H1 (cell line): Measurements from ENCODE around the gene SLC1A5. TPM values are rescaled to one million over a fixed set of nuclear protein-coding genes. Genes with fewer than 3 reads are reported as not detected.

ENCODE experiments used
- CTCF ChIA-PET: fragments of 300-600 bp; sonication (Branson Sonifier 250); formaldehyde crosslinking; loops from one replicate; lab custom pipeline; 2021; ENCODE audit not compliant: partially characterized antibody; lab: Charles Lee
- POLR2A ChIA-PET: fragments of 300-600 bp; sonication (Branson Sonifier 250); formaldehyde crosslinking; loops from one replicate; lab custom pipeline; 2021; ENCODE audit warnings: inconsistent platforms; ENCODE audit not compliant: partially characterized antibody; lab: Charles Lee
- DNase-seq, 2 experiments: peaks; one replicate each; pipeline versions ENCODE4 v3.0.0 to v3.0.0-alpha.2; 2010 to 2022; ENCODE audit warnings: low spot score in 2 of 2, low read depth in 1 of 2, mixed read lengths in 1 of 2
- FAIRE-seq: peaks from 2 replicates; lab custom pipeline; 2011; peaks lifted over from hg19 to GRCh38; lab: Jason Lieb, UNC
- H2AFZ ChIP-seq: 2 replicates; pipeline ENCODE4 v1.8.1; 2012; ENCODE audit warnings: low read length, inconsistent platforms
- H2AK5ac ChIP-seq: 2 replicates; pipeline ENCODE4 v1.6.1; 2013; ENCODE audit warnings: low read depth, low read length
- H2BK120ac ChIP-seq: replicated peaks from 2 replicates; pipeline ENCODE3; 2013; ENCODE audit warnings: low read depth, low read length, inconsistent platforms
- H2BK12ac ChIP-seq: 2 replicates; pipeline ENCODE4 v1.6.1; 2013; ENCODE audit warnings: low read depth, low read length
- H2BK15ac ChIP-seq: 2 replicates; pipeline ENCODE4 v1.6.1; 2013; ENCODE audit warnings: low read length
- H2BK20ac ChIP-seq: 2 replicates; pipeline ENCODE4 v1.6.1; 2013; ENCODE audit warnings: low read length
- H2BK5ac ChIP-seq: 2 replicates; pipeline ENCODE4 v1.6.1; 2013; ENCODE audit warnings: low read depth, low read length
- H3K14ac ChIP-seq: 2 replicates; pipeline ENCODE4 v1.6.1; 2013; ENCODE audit warnings: inconsistent platforms; ENCODE audit not compliant: insufficient read length
- H3K18ac ChIP-seq: 2 replicates; pipeline ENCODE4 v1.6.1; 2013; ENCODE audit warnings: low read length; ENCODE audit errors: extremely low read depth
- H3K23ac ChIP-seq: 2 replicates; pipeline ENCODE4 v1.6.1; 2013; ENCODE audit warnings: inconsistent platforms; ENCODE audit not compliant: insufficient read length
- H3K23me2 ChIP-seq: 2 replicates; pipeline ENCODE4 v1.6.1; 2013; ENCODE audit warnings: low read depth, low read length
- H3K27ac ChIP-seq: 2 replicates; pipeline ENCODE4 v1.6.1; 2011; ENCODE audit warnings: low read depth, low read length, inconsistent platforms
- H3K27me3 ChIP-seq, 4 experiments: replicated peaks in 1 of 4; 1 replicate in 1 of 4; 2 replicates in 3 of 4; pipeline versions ENCODE4 v1.6.1 to v1.8.1; 2011 to 2013; ENCODE audit warnings: low read length in 3 of 4, mild to moderate bottlenecking in 3 of 4, inconsistent platforms in 2 of 4, mixed read lengths in 2 of 4, moderate library complexity in 1 of 4; ENCODE audit not compliant: control insufficient read depth in 3 of 4, insufficient read depth in 3 of 4; ENCODE audit errors: extremely low read depth in 1 of 4
- H3K36me3 ChIP-seq, 4 experiments: 2 replicates each; pipeline versions ENCODE4 v1.6.1 to v1.8.1; 2011 to 2013; ENCODE audit warnings: mild to moderate bottlenecking in 4 of 4, low read length in 3 of 4, moderate library complexity in 2 of 4, control low read depth in 1 of 4, inconsistent platforms in 1 of 4; ENCODE audit not compliant: insufficient read depth in 4 of 4, control insufficient read depth in 2 of 4
- H3K4ac ChIP-seq: replicated peaks from 2 replicates; pipeline ENCODE3; 2013; ENCODE audit warnings: low read length, low read depth, mixed read lengths, inconsistent platforms; ENCODE audit not compliant: insufficient read length
- H3K4me1 ChIP-seq, 4 experiments: replicated peaks in 1 of 4; 1 replicate in 1 of 4; 2 replicates in 3 of 4; pipeline versions ENCODE4 v1.6.1 to v1.8.1; 2011 to 2013; ENCODE audit warnings: low read length in 3 of 4, inconsistent platforms in 2 of 4, mixed read lengths in 1 of 4; ENCODE audit not compliant: insufficient read depth in 4 of 4, control insufficient read depth in 3 of 4
- H3K4me2 ChIP-seq, 2 experiments: 2 replicates each; pipeline versions ENCODE4 v1.6.1 to v1.8.1; 2011 to 2013; ENCODE audit warnings: low read depth in 2 of 2, low read length in 2 of 2, control low read depth in 1 of 2, inconsistent platforms in 1 of 2, mild to moderate bottlenecking in 1 of 2; ENCODE audit not compliant: insufficient read depth in 1 of 2
- H3K4me3 ChIP-seq, 4 experiments: fragments of 200-600, 300-600 bp in 1 of 4; sonication (generic), shearing (Covaris generic), sonication (Bioruptor Twin) in 1 of 4; 2 replicates each; pipeline versions ENCODE4 v1.5.1 to v1.8.1; 2011 to 2016; ENCODE audit warnings: low read length in 4 of 4, low read depth in 3 of 4, control low read depth in 2 of 4, inconsistent platforms in 2 of 4, mild to moderate bottlenecking in 2 of 4, mixed read lengths in 1 of 4, moderate library complexity in 1 of 4; ENCODE audit not compliant: insufficient read depth in 2 of 4; ENCODE audit errors: extremely low read depth in 1 of 4
- H3K56ac ChIP-seq: replicated peaks from 2 replicates; pipeline ENCODE3; 2013; ENCODE audit warnings: low read depth, mild to moderate bottlenecking, mixed read lengths, low read length, inconsistent platforms; ENCODE audit not compliant: insufficient read length
- H3K79me1 ChIP-seq: 2 replicates; pipeline ENCODE4 v1.6.1; 2013; ENCODE audit warnings: low read depth, low read length, control low read depth
- H3K79me2 ChIP-seq, 2 experiments: 2 replicates each; pipeline versions ENCODE4 v1.6.1 to v1.8.1; 2012 to 2013; ENCODE audit warnings: low read length in 2 of 2, mild to moderate bottlenecking in 2 of 2, inconsistent platforms in 1 of 2; ENCODE audit not compliant: insufficient read depth in 2 of 2, control insufficient read depth in 1 of 2
- H3K9ac ChIP-seq, 4 experiments: replicated peaks in 1 of 4; 1 replicate in 1 of 4; 2 replicates in 3 of 4; pipeline versions ENCODE4 v1.6.1 to v1.8.1; 2011 to 2013; ENCODE audit warnings: low read depth in 3 of 4, low read length in 3 of 4, control low read depth in 2 of 4, mild to moderate bottlenecking in 2 of 4, moderate library complexity in 2 of 4, inconsistent platforms in 1 of 4; ENCODE audit errors: extremely low read depth in 1 of 4
- H3K9me3 ChIP-seq, 2 experiments: 2 replicates each; pipeline versions ENCODE4 v1.6.1 to v1.8.1; 2012 to 2013; ENCODE audit warnings: mild to moderate bottlenecking in 2 of 2, moderate library complexity in 2 of 2, control low read depth in 1 of 2, inconsistent platforms in 1 of 2, low read depth in 1 of 2, low read length in 1 of 2, mixed read lengths in 1 of 2; ENCODE audit not compliant: insufficient read depth in 2 of 2
- H4K20me1 ChIP-seq, 2 experiments: replicated peaks in 1 of 2; 2 replicates each; pipeline versions ENCODE3 to v1.8.1; 2011 to 2013; ENCODE audit warnings: inconsistent platforms in 2 of 2, low read length in 2 of 2, mild to moderate bottlenecking in 1 of 2; ENCODE audit not compliant: insufficient read depth in 2 of 2, control insufficient read depth in 1 of 2
- H4K5ac ChIP-seq: 2 replicates; pipeline ENCODE4 v1.6.1; 2013; ENCODE audit warnings: low read length, low read depth, mixed read lengths, inconsistent platforms; ENCODE audit not compliant: insufficient read length
- H4K8ac ChIP-seq: 2 replicates; pipeline ENCODE4 v1.8.0; 2013; ENCODE audit warnings: mild to moderate bottlenecking, moderate library complexity, low read length, inconsistent platforms; ENCODE audit not compliant: insufficient read depth; ENCODE audit errors: extremely low read depth
- H4K91ac ChIP-seq: replicated peaks from 2 replicates; pipeline ENCODE3; 2013; ENCODE audit warnings: low read length, mixed read lengths, inconsistent platforms; ENCODE audit not compliant: insufficient read length
- ASH2L ChIP-seq: fragments of 200-600, 300-600 bp; sonication (generic); IDR thresholded peaks from one replicate; pipeline ENCODE4 v1.7.1; 2017; ENCODE audit warnings: low read length
- ATF3 ChIP-seq: IDR thresholded peaks from 2 replicates; pipeline ENCODE4 v1.6.1; 2011; ENCODE audit warnings: low read depth, mild to moderate bottlenecking, low read length; ENCODE audit not compliant: insufficient read depth
- EP300 ChIP-seq, 2 experiments: IDR thresholded peaks; 1 replicate in 1 of 2; 2 replicates in 1 of 2; pipeline ENCODE4 v1.6.1; 2011 to 2012; ENCODE audit warnings: low read depth in 2 of 2, low read length in 2 of 2, mild to moderate bottlenecking in 2 of 2, borderline replicate concordance in 1 of 2, inconsistent platforms in 1 of 2, moderate library complexity in 1 of 2
- HDAC2 ChIP-seq, 2 experiments: fragments of 300-600 bp in 1 of 2; sonication (generic) in 1 of 2; IDR thresholded peaks; 2 replicates each; pipeline ENCODE4 v1.6.1; 2011 to 2012; ENCODE audit warnings: low read depth in 2 of 2, low read length in 2 of 2, mild to moderate bottlenecking in 2 of 2, moderate library complexity in 2 of 2, borderline replicate concordance in 1 of 2, inconsistent platforms in 1 of 2
- POLR2AphosphoS5 ChIP-seq: IDR thresholded peaks from 2 replicates; pipeline ENCODE4 v1.6.1; 2011; ENCODE audit warnings: low read depth, low read length
- RXRA ChIP-seq: IDR thresholded peaks from 2 replicates; pipeline ENCODE4 v1.6.1; 2011; ENCODE audit warnings: low read depth, mild to moderate bottlenecking, low read length, moderate library complexity; ENCODE audit not compliant: insufficient read depth
- SP1 ChIP-seq: IDR thresholded peaks from 2 replicates; pipeline ENCODE4 v1.6.1; 2011; ENCODE audit warnings: low read depth, low read length
- whole genome bisulfite sequencing, 2 experiments: shearing (Covaris generic) in 1 of 2; methylation state at CpG; one replicate each; pipeline versions ENCODE4 v1.1.6 to v1.1.7; 2013 to 2015; ENCODE audit warnings: low lambda C conversion rate in 2 of 2, mixed read lengths in 2 of 2, inconsistent platforms in 1 of 2, low coverage in 1 of 2, missing lambda C conversion rate in 1 of 2; ENCODE audit not compliant: insufficient replicate concordance in 2 of 2, insufficient coverage in 1 of 2, insufficient read length in 1 of 2; ENCODE audit errors: extremely low coverage in 1 of 2, missing lambda C conversion rate in 1 of 2; 5-methylcytosine and 5-hydroxymethylcytosine counted together
- polyA plus RNA-seq, 7 experiments: library from polyadenylated mRNA; depleted of rRNA in 3 of 7; stranded (reverse) in 5 of 7; unstranded in 2 of 7; fragments of >200 nt in 5 of 7; fragments of 200-250 nt in 2 of 7; gene quantifications; 1 replicate in 5 of 7; 2 replicates in 1 of 7; 4 replicates in 1 of 7; pipeline versions ENCODE4 v1.2.1 to v1.2.3, GENCODE V29; 2011 to 2013; ENCODE audit warnings: missing spikeins in 2 of 7, mixed read lengths in 2 of 7
- total RNA-seq: library from RNA; stranded (reverse); fragmentation: NEBNext Ultra II Directional; extraction: Animal tissue kit (Norgen Biotek cat#: 25700); gene quantifications from 2 replicates; pipeline ENCODE4 v1.2.1, GENCODE V29; 2021

The SLC1A5 gene
- total and polyA plus RNA-seq, 2 of the 8 experiments (the other 6 are each of a cell fraction or from before 2014, with no cell fraction given), result 291 to 351 TPM

DNA sequence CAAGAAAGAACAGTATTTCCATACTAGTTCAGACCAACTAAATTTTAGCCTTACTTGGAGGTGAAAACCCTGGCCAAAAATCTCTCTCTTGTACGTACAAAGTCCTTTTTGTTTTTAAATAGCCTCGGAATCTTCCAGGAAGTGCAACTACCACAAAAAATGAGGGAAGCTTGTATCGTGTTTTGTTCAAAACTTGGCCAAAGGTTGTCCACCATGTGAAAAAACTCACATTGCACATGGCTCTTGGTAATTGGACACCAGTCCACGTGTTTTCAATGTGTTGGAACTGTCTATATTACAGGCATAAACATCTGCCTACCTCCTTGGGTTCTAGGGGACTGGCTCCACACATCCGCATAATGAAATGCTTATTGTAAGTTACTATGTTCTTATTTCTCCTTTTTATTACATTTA, 27.0 kb downstream of the SLC1A5 start:
- Histone ChIP-seq H3K27ac (no peak overlapping the region), H3K18ac (no peak overlapping the region), H3K79me2 (no peaks in the 10 kb centered on the region), H2BK5ac (no peak overlapping the region), H4K20me1 (peaks cover 6 to 7% of the 10 kb centered on the region in 2 experiments), H3K23ac (no peak overlapping the region), H3K14ac (no peak overlapping the region), H3K4me3 (no peak overlapping the region), H2BK20ac (no peak overlapping the region), H4K5ac (no peak overlapping the region), H3K4ac (no peak overlapping the region), H3K27me3 (no peaks in the 10 kb centered on the region), H4K91ac (no peak overlapping the region), H3K9me3 (no peaks in the 10 kb centered on the region), H2BK15ac (no peak overlapping the region), H2BK12ac (no peak overlapping the region), H2BK120ac (no peak overlapping the region), H3K9ac (no peak overlapping the region), H3K56ac (no peak overlapping the region), H4K8ac (no peak overlapping the region), H2AK5ac (no peak overlapping the region), H3K23me2 (no peaks in the 10 kb centered on the region), H3K4me1 (peaks cover 0 to 5% (median 0%) of the 10 kb centered on the region in 4 experiments; a peak in 4 of 7 replicates), H3K4me2 (no peak overlapping the region), H3K79me1 (no peaks in the 10 kb centered on the region), H2AFZ (no peak overlapping the region), H3K36me3 (peaks cover 0 to 6% (median 2%) of the 10 kb centered on the region in 4 experiments; a peak in 2 of 8 replicates)
- TF ChIP-seq ASH2L (no peak), SP1 (no peak), POLR2AphosphoS5 (no peak), RXRA (no peak), ATF3 (no peak), EP300 (IDR thresholded peaks at IDR 0.05; ENCODE audit: borderline replicate concordance in 1 of 2, low read depth in 2 of 2, low read length in 2 of 2) (no peak), HDAC2 (IDR thresholded peaks at IDR 0.05; ENCODE audit: borderline replicate concordance in 1 of 2, low read depth in 2 of 2, low read length in 2 of 2) (no peak)
- FAIRE-seq (no peak), DNase-seq (no peak)
- CTCF ChIA-PET, result interaction anchor here (0.7 to 1.1 kb wide), 3 partner anchors 8 to 1538 kb away, joined by 3 to 5 read pairs (median 4); no protein-coding TSS in a partner anchor
- POLR2A ChIA-PET, result interaction anchor here (0.9 to 4.0 kb wide), 4 partner anchors 11 to 79 kb away, joined by 3 to 14 read pairs (median 4); partner anchors contain the start of gene SLC1A5
- WGBS, 2 experiments, result 88% methylated on average over 5 of the region's 5 CpGs; no CpG with 5 or more reads in 1 of the 2 experiments
